Ishikawa (cell line): ENCODE results near the gene PCNX3.

Experiments used
- CEBPB ChIP-seq: IDR thresholded peaks from 2 replicates; pipeline ENCODE4 v1.6.1; 2012
- CREB1 ChIP-seq: IDR thresholded peaks from 2 replicates; pipeline ENCODE4 v1.6.1; 2012; ENCODE audit warnings: low read depth
- EP300 ChIP-seq: IDR thresholded peaks from 2 replicates; pipeline ENCODE4 v1.6.1; 2012; ENCODE audit warnings: borderline replicate concordance
- MAX ChIP-seq: IDR thresholded peaks from 2 replicates; pipeline ENCODE4 v1.6.1; 2012
- NFIC ChIP-seq: IDR thresholded peaks from 2 replicates; pipeline ENCODE4 v1.6.1; 2012
- RAD21 ChIP-seq: IDR thresholded peaks from 2 replicates; pipeline ENCODE4 v1.6.1; 2012; ENCODE audit warnings: low read depth
- REST ChIP-seq: IDR thresholded peaks from 2 replicates; pipeline ENCODE4 v1.6.1; 2012; ENCODE audit warnings: low read depth, mild to moderate bottlenecking
- TAF1 ChIP-seq: IDR thresholded peaks from 2 replicates; pipeline ENCODE4 v1.6.1; 2012; ENCODE audit warnings: low read depth, mild to moderate bottlenecking
- TCF12 ChIP-seq: IDR thresholded peaks from 2 replicates; pipeline ENCODE4 v1.6.1; 2012; ENCODE audit warnings: low read depth
- ZBTB7A ChIP-seq: IDR thresholded peaks from 2 replicates; pipeline ENCODE4 v1.6.1; 2012; ENCODE audit warnings: low read depth

GRCh38 chr11:65615229-65615949 is at the start of gene PCNX3:
- TF ChIP-seq REST (no peak), TCF12 (peak; percentile 63; the same call in 1 of the 2 replicates), MAX (peak; percentile 85; the same call in 1 of the 2 replicates), CEBPB (no peak), TAF1 (peak; percentile 54; the same call in 1 of the 2 replicates), EP300 (peak; percentile 51; the same call in 1 of the 2 replicates), CREB1 (peak; percentile 85), NFIC (no peak), RAD21 (no peak), ZBTB7A (no peak)
